Chondrocyte (in vitro differentiated cells): ENCODE results near the gene UNK. TPM values are rescaled to one million over a fixed set of nuclear protein-coding genes. Genes with fewer than 3 reads are reported as not detected.

Experiments
- DNase-seq: peaks from one replicate; pipeline ENCODE4 v3.0.0; 2021; ENCODE audit warnings: mixed read lengths, low spot score
- H3K27ac Mint-ChIP-seq: one replicate; pipeline ENCODE4 v1.8.0; 2021; ENCODE audit warnings: mild to moderate bottlenecking, moderate library complexity, mixed read lengths; ENCODE audit not compliant: unreplicated experiment
- H3K27me3 Mint-ChIP-seq: 2 replicates; pipeline ENCODE4 v1.8.0; 2021; ENCODE audit warnings: low read depth, mixed read lengths
- H3K36me3 Mint-ChIP-seq: 2 replicates; pipeline ENCODE4 v1.8.0; 2021; ENCODE audit warnings: low read depth, mixed read lengths
- H3K4me1 Mint-ChIP-seq: 2 replicates; pipeline ENCODE4 v1.8.0; 2021; ENCODE audit warnings: low read depth, mild to moderate bottlenecking, mixed read lengths
- H3K4me3 Mint-ChIP-seq: one replicate; pipeline ENCODE4 v1.8.0; 2021; ENCODE audit warnings: mild to moderate bottlenecking, moderate library complexity, mixed read lengths; ENCODE audit not compliant: unreplicated experiment
- H3K9me3 Mint-ChIP-seq: 2 replicates; pipeline ENCODE4 v1.8.0; 2021; ENCODE audit warnings: low read depth, mixed read lengths
- total RNA-seq: library from RNA; stranded (reverse); gene quantifications from 3 replicates; pipeline ENCODE4 v1.2.1, GENCODE V29; 2021
- TF ChIP-seq, protein P1 (sequence below): fragments of 200-600 bp; sonication (generic); IDR thresholded peaks from 2 replicates; pipeline ENCODE4 v1.5.0; 2021; ENCODE audit warnings: antibody characterized with exemption, mild to moderate bottlenecking, moderate library complexity

UNK gene
- total RNA-seq, 1 donor from 2014 or later = 21.0 TPM

DNA sequence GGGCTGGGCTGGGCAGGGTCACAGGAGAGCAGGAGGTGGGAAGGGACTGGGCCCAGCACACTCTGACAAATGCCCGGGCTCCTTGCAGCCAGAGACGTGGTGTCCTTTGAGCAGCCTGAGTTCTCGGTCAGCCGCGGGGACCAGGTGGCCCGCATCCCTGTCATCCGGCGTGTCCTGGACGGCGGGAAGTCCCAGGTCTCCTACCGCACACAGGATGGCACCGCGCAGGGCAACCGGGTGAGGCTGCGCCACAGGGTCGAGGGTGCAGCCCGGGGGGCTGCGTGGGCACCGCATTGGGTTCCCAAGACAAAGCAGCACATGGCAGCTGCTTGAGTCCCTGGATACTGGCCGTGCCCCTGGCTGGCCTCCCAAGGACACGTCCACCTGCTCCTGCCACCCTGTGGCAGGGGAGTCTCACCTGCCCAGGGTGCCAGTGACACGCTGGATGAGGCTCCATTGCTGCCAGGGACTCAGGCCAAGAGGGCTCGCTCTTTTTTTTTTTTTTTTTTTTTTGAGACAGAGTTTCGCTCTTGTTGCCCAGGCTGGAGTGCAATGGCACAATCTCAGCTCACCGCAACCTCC, 40.9 kb upstream of the UNK start:
- Mint-ChIP-seq H3K27ac (no peak overlapping the region), H3K27me3 (no peaks in the 10 kb centered on the region), H3K36me3 (no peaks in the 10 kb centered on the region), H3K4me3 (no peak overlapping the region), H3K9me3 (no peaks in the 10 kb centered on the region), H3K4me1 (peaks cover 5% of the 10 kb centered on the region)
- DNase-seq = peak; percentile 92
- TF ChIP-seq, protein P1, sequence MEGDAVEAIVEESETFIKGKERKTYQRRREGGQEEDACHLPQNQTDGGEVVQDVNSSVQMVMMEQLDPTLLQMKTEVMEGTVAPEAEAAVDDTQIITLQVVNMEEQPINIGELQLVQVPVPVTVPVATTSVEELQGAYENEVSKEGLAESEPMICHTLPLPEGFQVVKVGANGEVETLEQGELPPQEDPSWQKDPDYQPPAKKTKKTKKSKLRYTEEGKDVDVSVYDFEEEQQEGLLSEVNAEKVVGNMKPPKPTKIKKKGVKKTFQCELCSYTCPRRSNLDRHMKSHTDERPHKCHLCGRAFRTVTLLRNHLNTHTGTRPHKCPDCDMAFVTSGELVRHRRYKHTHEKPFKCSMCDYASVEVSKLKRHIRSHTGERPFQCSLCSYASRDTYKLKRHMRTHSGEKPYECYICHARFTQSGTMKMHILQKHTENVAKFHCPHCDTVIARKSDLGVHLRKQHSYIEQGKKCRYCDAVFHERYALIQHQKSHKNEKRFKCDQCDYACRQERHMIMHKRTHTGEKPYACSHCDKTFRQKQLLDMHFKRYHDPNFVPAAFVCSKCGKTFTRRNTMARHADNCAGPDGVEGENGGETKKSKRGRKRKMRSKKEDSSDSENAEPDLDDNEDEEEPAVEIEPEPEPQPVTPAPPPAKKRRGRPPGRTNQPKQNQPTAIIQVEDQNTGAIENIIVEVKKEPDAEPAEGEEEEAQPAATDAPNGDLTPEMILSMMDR = no peak

DNA sequence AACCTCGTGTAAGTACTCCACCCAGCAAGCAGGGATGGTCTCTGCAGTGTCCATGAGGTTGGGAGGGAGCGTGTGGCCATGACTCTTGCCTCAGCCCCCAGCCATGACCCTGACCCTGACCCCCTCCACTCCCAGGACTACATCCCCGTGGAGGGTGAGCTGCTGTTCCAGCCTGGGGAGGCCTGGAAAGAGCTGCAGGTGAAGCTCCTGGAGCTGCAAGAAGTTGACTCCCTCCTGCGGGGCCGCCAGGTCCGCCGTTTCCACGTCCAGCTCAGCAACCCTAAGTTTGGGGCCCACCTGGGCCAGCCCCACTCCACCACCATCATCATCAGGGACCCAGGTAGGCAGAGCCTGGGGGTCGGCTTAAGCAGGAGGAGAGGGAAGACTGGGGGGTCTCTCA, 35.9 kb upstream of the UNK start:
- H3K27ac Mint-ChIP-seq = no peak overlapping the region
- H3K4me1 Mint-ChIP-seq = peaks cover 13% of the 10 kb centered on the region
- H3K4me3 Mint-ChIP-seq = no peak overlapping the region
- TF ChIP-seq, protein P1 = no peak
- DNase-seq = no peak
- H3K9me3 Mint-ChIP-seq = no peaks in the 10 kb centered on the region
- H3K27me3 Mint-ChIP-seq = no peaks in the 10 kb centered on the region
- no peaks in the 10 kb centered on the region for H3K36me3 Mint-ChIP-seq

DNA sequence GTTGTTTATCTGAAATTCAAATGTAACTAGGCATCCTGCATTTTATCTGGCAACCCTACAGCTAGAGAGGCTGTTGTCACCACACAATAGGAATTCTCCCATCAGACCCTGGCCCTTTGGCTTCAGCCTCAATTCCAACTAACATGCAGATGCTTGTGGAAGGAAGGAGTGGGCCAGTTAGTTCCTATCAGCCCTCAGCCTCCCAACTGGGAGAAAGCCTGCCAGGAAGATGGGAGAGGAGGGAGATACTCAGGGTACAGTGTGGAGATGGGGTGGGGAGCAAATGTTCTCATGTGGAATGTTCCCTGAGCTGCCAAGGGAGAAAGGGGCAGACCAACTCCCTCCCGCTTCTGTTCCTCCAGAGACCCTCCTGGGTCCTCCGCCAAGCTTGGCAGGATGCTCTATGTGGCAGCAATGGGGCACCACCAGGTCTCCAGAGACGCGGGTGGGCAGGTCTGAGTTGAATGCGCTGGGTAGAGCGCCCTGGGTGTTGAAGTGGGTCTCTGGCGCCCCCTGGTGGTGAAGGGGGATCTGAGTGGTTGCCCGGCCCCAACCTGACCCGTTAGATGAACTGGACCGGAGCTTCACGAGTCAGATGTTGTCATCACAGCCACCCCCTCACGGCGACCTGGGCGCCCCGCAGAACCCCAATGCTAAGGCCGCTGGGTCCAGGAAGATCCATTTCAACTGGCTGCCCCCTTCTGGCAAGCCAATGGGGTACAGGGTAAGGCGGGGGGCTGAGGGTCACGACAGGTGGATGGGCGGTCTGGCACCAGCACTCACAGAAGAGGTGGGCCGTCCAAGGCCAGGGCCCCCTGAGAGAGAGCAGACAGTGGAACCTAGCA, 34.8 kb upstream of the UNK start:
- TF ChIP-seq, protein P1 = peak; percentile 99
- DNase-seq = no peak
- no peaks in the 10 kb centered on the region for H3K36me3 Mint-ChIP-seq

DNA sequence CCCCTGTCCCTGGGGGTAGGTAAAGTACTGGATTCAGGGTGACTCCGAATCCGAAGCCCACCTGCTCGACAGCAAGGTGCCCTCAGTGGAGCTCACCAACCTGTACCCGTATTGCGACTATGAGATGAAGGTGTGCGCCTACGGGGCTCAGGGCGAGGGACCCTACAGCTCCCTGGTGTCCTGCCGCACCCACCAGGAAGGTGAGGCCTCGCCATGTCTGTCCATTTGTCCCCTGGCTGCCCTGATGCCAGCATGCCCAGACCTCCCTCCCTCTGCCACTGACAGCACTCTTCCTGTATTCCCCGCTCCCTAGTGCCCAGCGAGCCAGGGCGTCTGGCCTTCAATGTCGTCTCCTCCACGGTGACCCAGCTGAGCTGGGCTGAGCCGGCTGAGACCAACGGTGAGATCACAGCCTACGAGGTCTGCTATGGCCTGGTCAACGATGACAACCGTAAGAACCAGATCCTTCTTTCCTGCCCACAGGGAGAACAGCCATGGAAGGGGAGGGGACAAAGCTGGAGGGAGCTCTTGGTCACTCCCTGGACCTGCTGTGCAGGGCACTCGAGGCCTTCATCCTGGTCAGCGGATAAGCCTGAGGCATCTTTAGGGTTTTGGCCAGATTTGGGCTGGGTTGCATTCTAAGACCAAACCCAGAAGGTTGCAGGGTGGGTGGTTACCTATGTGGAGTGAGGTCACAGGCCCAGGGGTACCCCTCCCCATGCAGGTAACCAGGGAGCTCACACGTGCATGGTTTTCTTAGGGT, 33.8 kb upstream of the UNK start:
- Mint-ChIP-seq H3K27me3 (no peaks in the 10 kb centered on the region), H3K27ac (peak overlapping the region; percentile 41), H3K9me3 (no peaks in the 10 kb centered on the region), H3K4me3 (no peak overlapping the region), H3K4me1 (peaks cover 19% of the 10 kb centered on the region), H3K36me3 (no peaks in the 10 kb centered on the region)
- TF ChIP-seq, protein P1 = no peak
- no peak for DNase-seq

More for the DNA sequence above, 34.8 kb upstream of the UNK start:
- Mint-ChIP-seq H3K27ac (peak overlapping the region; percentile 63), H3K4me3 (peak overlapping the region; percentile 40), H3K27me3 (no peaks in the 10 kb centered on the region), H3K4me1 (peaks cover 16% of the 10 kb centered on the region), H3K9me3 (no peaks in the 10 kb centered on the region)

DNA sequence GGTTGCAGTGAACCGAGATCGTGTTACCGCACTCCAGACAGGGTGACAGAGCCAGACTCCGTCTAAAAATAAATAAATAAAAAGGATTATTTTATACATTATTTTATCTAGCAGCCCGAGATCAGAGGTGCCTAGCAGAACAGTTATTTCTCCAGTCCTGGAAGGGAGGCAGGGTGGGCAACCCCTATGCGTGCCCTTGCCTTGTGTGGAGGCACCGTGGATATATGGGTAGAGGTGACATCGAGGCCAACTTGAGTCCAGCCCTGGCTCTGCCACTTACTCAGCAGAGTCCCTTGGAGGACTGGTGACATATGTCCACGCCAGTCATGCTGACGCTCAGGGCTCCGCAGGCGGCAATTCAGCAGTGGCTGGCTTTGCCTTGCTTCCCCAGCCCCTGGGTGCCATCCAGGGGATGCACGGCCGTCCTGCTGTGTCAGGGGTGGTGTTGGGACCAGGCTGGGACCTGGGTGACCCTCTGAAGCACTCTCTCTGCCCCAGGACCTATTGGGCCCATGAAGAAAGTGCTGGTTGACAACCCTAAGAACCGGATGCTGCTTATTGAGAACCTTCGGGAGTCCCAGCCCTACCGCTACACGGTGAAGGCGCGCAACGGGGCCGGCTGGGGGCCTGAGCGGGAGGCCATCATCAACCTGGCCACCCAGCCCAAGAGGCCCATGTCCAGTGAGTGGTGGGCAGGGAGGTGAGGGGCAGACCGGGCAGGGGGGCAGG, 32.8 kb upstream of the UNK start:
- H3K27ac Mint-ChIP-seq = no peak overlapping the region
- no peaks in the 10 kb centered on the region for H3K27me3 Mint-ChIP-seq
- no peaks in the 10 kb centered on the region for H3K9me3 Mint-ChIP-seq
- DNase-seq = no peak
- no peak overlapping the region for H3K4me3 Mint-ChIP-seq
- H3K36me3 Mint-ChIP-seq = no peaks in the 10 kb centered on the region
- H3K4me1 Mint-ChIP-seq = peaks cover 19% of the 10 kb centered on the region
- TF ChIP-seq, protein P1 = no peak
